KMS-11 (cell line): ENCODE results near the gene C3orf52.

Source experiments
- H2AFZ ChIP-seq: fragments of 200-600 bp; sonication (generic); 2 replicates; pipeline ENCODE4 v1.6.1; 2016; ENCODE audit warnings: antibody characterized with exemption, mixed run types, low read depth
- H3K27ac ChIP-seq: fragments of 200-600 bp; sonication (generic); 2 replicates; pipeline ENCODE4 v1.6.1; 2016; ENCODE audit warnings: mild to moderate bottlenecking, mixed run types
- H3K27me3 ChIP-seq: fragments of 200-600 bp; sonication (generic); 2 replicates; pipeline ENCODE4 v1.6.1; 2017; ENCODE audit warnings: mild to moderate bottlenecking, low read depth, mixed run types, moderate library complexity; ENCODE audit not compliant: insufficient read depth
- H3K36me3 ChIP-seq: fragments of 200-600 bp; sonication (generic); 2 replicates; pipeline ENCODE4 v1.6.1; 2017; ENCODE audit warnings: mild to moderate bottlenecking, mixed run types; ENCODE audit not compliant: insufficient read depth
- H3K4me1 ChIP-seq: fragments of 200-600 bp; sonication (generic); 2 replicates; pipeline ENCODE4 v1.6.1; 2016; ENCODE audit warnings: mild to moderate bottlenecking, low read depth, mixed run types; ENCODE audit not compliant: poor library complexity, severe bottlenecking
- H3K4me2 ChIP-seq: fragments of 200-600 bp; sonication (generic); 2 replicates; pipeline ENCODE4 v1.7.0; 2016; ENCODE audit warnings: mild to moderate bottlenecking, mixed run types
- H3K4me3 ChIP-seq: fragments of 200-600 bp; sonication (generic); IDR thresholded peaks from 2 replicates; pipeline ENCODE4 v1.6.1; 2017; ENCODE audit warnings: low read depth, low read length, mixed read lengths; ENCODE audit not compliant: insufficient read depth
- H3K79me2 ChIP-seq: fragments of 200-600 bp; sonication (generic); 2 replicates; pipeline ENCODE4 v1.6.1; 2016; ENCODE audit warnings: low read depth, mixed run types; ENCODE audit not compliant: insufficient read depth
- H3K9ac ChIP-seq: fragments of 200-600 bp; sonication (generic); 2 replicates; pipeline ENCODE4 v1.6.1; 2016; ENCODE audit warnings: mild to moderate bottlenecking, mixed run types
- H4K20me1 ChIP-seq: fragments of 200-600 bp; sonication (generic); 2 replicates; pipeline ENCODE4 v1.6.1; 2016; ENCODE audit warnings: mild to moderate bottlenecking, mixed run types; ENCODE audit not compliant: insufficient read depth
- TF ChIP-seq, protein P1 (sequence below): fragments of 200-600 bp; sonication (generic); conservative IDR thresholded peaks from 2 replicates; pipeline ENCODE4 v1.6.1; 2017; ENCODE audit warnings: low read depth, mild to moderate bottlenecking, antibody characterized with exemption, low read length, moderate library complexity, mixed read lengths

C3orf52 gene

DNA sequence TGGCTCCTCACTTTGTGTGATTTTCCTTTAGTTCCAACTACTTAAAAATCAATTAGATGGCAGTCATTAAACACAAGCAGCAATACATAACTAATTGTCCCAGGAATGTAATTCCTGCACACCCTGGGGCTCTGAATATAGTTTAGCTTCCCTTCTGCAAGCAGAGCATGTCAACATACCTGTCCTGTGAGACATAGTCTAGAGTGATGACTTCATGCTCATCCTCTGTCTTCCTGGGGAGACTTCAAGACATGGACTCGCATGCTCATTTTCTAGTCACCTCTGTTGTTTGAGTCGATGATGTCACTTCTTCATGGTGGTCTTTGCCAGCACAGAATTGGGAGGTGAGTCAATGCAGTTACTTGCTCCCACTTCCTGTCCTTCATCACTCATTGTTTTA is 15.7 kb downstream of the C3orf52 start:
- H2AFZ ChIP-seq = no peak overlapping the region
- no peaks in the 10 kb centered on the region for H3K79me2 ChIP-seq
- TF ChIP-seq, protein P1, sequence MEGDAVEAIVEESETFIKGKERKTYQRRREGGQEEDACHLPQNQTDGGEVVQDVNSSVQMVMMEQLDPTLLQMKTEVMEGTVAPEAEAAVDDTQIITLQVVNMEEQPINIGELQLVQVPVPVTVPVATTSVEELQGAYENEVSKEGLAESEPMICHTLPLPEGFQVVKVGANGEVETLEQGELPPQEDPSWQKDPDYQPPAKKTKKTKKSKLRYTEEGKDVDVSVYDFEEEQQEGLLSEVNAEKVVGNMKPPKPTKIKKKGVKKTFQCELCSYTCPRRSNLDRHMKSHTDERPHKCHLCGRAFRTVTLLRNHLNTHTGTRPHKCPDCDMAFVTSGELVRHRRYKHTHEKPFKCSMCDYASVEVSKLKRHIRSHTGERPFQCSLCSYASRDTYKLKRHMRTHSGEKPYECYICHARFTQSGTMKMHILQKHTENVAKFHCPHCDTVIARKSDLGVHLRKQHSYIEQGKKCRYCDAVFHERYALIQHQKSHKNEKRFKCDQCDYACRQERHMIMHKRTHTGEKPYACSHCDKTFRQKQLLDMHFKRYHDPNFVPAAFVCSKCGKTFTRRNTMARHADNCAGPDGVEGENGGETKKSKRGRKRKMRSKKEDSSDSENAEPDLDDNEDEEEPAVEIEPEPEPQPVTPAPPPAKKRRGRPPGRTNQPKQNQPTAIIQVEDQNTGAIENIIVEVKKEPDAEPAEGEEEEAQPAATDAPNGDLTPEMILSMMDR = no peak
- H3K4me3 ChIP-seq = no peak overlapping the region
- no peaks in the 10 kb centered on the region for H3K27me3 ChIP-seq
- H3K27ac ChIP-seq = no peak overlapping the region
- no peak overlapping the region for H3K9ac ChIP-seq
- H3K4me2 ChIP-seq = no peak overlapping the region
- no peaks in the 10 kb centered on the region for H4K20me1 ChIP-seq
- no peaks in the 10 kb centered on the region for H3K36me3 ChIP-seq
- H3K4me1 ChIP-seq = peaks cover 9% of the 10 kb centered on the region

GRCh38 chr3:112104774-112105173 is 18.6 kb downstream of the C3orf52 start:
- TF ChIP-seq, protein P1 = no peak
- no peak overlapping the region for H3K4me3 ChIP-seq
- no peak overlapping the region for H3K4me2 ChIP-seq
- peaks cover 15% of the 10 kb centered on the region for H3K4me1 ChIP-seq
- H3K27me3 ChIP-seq = no peaks in the 10 kb centered on the region
- no peak overlapping the region for H2AFZ ChIP-seq
- no peak overlapping the region for H3K27ac ChIP-seq
- no peak overlapping the region for H3K9ac ChIP-seq
- no peaks in the 10 kb centered on the region for H3K79me2 ChIP-seq
- H3K36me3 ChIP-seq = no peaks in the 10 kb centered on the region
- H4K20me1 ChIP-seq = no peaks in the 10 kb centered on the region

DNA sequence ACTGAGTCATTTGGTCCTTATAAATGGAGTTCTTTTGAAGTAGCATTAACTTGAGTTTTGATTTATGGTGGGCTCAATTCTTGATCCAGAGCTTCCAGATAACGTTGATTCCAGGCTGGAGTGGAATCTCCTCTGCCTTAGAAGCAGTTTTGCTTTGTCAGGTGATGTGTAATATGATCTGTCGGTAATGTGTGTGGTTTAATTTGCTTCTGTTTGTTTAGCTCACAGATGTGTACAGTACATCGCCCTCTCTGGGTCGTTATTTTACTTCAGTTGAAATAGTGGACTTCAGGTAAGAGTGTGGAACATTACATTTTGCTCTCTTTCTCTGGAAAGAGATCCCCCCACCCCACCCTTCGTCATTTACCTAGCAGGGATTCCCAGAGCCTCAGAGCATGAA is 23.1 kb downstream of the C3orf52 start:
- no peak overlapping the region for H3K9ac ChIP-seq
- 0 out of 2 replicates have a peak overlapping the region, but pooled peaks have one; percentile 24 for H2AFZ ChIP-seq
- H3K27me3 ChIP-seq = no peaks in the 10 kb centered on the region
- H3K4me1 ChIP-seq = peaks cover 37% of the 10 kb centered on the region
- H3K36me3 ChIP-seq = no peaks in the 10 kb centered on the region
- TF ChIP-seq, protein P1 = no peak
- no peak overlapping the region for H3K4me3 ChIP-seq
- H3K4me2 ChIP-seq = peak overlapping the region; percentile 51
- H3K27ac ChIP-seq = no peak overlapping the region
- no peaks in the 10 kb centered on the region for H4K20me1 ChIP-seq
- no peaks in the 10 kb centered on the region for H3K79me2 ChIP-seq

- TF ChIP-seq, protein P1 = peak; percentile 92
- H4K20me1 ChIP-seq = no peaks in the 10 kb centered on the region
- no peaks in the 10 kb centered on the region for H3K27me3 ChIP-seq
- no peak overlapping the region for H3K4me2 ChIP-seq
- H3K36me3 ChIP-seq = no peaks in the 10 kb centered on the region
- H3K4me1 ChIP-seq = peaks cover 37% of the 10 kb centered on the region
- H2AFZ ChIP-seq = no peak overlapping the region
- no peak overlapping the region for H3K4me3 ChIP-seq
- no peak overlapping the region for H3K27ac ChIP-seq
- no peaks in the 10 kb centered on the region for H3K79me2 ChIP-seq
- H3K9ac ChIP-seq = no peak overlapping the region
These were observed 25.7 kb downstream of the C3orf52 start for GRCh38 chr3:112111785-112112402.
